ENCODE results near the gene LONP2.

DNA sequence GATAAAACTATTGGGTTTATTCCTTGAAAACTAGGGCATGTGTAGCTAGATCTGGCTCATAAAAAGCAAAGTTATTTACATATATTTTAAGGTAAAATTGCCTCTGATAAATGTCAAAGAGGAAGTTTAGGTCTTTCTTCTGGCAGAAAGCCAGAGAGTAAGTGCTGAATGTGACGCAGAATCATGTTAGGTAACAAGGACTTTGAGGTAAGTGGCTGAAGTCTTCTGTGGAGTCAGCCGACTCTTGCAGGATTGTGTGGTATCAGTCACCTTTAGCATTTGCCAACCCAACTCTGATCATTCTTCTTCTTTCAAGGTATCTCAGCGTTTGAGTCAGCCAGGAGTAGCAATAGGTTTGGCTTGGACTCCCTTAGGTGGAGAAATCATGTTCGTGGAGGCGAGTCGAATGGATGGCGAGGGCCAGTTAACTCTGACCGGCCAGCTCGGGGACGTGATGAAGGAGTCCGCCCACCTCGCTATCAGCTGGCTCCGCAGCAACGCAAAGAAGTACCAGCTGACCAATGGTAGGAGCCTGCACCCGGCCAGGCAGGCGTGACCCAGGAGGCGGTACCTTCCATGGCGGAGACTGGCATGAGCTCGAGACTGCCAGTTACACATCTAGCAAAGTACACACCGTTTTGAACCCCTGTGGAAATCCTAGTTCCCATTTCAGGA lies 103.2 kb downstream of the LONP2 start:
- TF ChIP-seq, protein P1, sequence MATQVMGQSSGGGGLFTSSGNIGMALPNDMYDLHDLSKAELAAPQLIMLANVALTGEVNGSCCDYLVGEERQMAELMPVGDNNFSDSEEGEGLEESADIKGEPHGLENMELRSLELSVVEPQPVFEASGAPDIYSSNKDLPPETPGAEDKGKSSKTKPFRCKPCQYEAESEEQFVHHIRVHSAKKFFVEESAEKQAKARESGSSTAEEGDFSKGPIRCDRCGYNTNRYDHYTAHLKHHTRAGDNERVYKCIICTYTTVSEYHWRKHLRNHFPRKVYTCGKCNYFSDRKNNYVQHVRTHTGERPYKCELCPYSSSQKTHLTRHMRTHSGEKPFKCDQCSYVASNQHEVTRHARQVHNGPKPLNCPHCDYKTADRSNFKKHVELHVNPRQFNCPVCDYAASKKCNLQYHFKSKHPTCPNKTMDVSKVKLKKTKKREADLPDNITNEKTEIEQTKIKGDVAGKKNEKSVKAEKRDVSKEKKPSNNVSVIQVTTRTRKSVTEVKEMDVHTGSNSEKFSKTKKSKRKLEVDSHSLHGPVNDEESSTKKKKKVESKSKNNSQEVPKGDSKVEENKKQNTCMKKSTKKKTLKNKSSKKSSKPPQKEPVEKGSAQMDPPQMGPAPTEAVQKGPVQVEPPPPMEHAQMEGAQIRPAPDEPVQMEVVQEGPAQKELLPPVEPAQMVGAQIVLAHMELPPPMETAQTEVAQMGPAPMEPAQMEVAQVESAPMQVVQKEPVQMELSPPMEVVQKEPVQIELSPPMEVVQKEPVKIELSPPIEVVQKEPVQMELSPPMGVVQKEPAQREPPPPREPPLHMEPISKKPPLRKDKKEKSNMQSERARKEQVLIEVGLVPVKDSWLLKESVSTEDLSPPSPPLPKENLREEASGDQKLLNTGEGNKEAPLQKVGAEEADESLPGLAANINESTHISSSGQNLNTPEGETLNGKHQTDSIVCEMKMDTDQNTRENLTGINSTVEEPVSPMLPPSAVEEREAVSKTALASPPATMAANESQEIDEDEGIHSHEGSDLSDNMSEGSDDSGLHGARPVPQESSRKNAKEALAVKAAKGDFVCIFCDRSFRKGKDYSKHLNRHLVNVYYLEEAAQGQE (IDR thresholded peaks at IDR 0.05; ENCODE audit: borderline replicate concordance) = no peak
- TF ChIP-seq, protein P2, sequence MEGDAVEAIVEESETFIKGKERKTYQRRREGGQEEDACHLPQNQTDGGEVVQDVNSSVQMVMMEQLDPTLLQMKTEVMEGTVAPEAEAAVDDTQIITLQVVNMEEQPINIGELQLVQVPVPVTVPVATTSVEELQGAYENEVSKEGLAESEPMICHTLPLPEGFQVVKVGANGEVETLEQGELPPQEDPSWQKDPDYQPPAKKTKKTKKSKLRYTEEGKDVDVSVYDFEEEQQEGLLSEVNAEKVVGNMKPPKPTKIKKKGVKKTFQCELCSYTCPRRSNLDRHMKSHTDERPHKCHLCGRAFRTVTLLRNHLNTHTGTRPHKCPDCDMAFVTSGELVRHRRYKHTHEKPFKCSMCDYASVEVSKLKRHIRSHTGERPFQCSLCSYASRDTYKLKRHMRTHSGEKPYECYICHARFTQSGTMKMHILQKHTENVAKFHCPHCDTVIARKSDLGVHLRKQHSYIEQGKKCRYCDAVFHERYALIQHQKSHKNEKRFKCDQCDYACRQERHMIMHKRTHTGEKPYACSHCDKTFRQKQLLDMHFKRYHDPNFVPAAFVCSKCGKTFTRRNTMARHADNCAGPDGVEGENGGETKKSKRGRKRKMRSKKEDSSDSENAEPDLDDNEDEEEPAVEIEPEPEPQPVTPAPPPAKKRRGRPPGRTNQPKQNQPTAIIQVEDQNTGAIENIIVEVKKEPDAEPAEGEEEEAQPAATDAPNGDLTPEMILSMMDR (IDR thresholded peaks at IDR 0.05; ENCODE audit: poor library complexity, severe bottlenecking) = no peak
- no peak for TF ChIP-seq MXI1 (conservative IDR thresholded peaks at IDR 0.05; ENCODE audit: poor library complexity, severe bottlenecking)

Measured in neural cell (in vitro differentiated cells).